ENCODE results near the gene CDV3. TPM values are rescaled to one million over a fixed set of nuclear protein-coding genes. Genes with fewer than 3 reads are reported as not detected.

CDV3 gene
- total RNA-seq, 1 experiment from 2014 or later = 176 TPM

DNA sequence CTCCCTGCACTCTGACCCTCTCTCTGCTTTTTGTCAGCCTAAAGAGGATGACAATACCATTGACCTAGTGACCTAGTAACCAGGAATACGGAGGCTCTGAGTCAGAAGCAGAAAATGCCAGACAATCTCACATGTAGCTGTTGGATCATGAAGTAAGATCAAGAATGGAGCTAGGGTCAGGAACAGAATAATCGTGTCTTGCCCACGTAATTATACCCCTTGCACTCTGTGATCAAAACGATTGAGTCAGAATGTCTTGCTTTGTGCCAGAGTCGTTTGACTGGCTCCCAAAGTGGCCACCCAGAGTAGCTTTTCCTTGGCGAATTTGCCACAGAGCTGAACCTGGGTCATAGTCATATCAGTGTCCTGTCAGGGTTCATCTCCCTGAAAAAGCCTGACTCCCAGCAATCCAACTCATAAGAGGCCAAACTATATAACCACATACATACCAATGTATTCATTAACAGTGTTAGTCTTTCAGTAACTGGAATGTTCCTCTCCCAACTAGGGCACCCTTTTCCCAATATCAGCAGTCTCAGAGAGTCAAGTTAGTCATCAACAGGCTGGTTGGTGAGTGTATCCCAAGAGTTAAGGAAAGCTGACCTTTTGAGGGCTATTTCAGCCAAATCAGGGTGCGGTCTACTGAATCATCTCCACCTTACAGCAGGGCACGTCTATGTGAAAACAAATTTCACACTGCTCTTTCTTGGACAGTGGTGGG, 5.0 kb upstream of the CDV3 start:
- peak; percentile 99 for DNase-seq (ENCODE audit: low read depth)

DNA sequence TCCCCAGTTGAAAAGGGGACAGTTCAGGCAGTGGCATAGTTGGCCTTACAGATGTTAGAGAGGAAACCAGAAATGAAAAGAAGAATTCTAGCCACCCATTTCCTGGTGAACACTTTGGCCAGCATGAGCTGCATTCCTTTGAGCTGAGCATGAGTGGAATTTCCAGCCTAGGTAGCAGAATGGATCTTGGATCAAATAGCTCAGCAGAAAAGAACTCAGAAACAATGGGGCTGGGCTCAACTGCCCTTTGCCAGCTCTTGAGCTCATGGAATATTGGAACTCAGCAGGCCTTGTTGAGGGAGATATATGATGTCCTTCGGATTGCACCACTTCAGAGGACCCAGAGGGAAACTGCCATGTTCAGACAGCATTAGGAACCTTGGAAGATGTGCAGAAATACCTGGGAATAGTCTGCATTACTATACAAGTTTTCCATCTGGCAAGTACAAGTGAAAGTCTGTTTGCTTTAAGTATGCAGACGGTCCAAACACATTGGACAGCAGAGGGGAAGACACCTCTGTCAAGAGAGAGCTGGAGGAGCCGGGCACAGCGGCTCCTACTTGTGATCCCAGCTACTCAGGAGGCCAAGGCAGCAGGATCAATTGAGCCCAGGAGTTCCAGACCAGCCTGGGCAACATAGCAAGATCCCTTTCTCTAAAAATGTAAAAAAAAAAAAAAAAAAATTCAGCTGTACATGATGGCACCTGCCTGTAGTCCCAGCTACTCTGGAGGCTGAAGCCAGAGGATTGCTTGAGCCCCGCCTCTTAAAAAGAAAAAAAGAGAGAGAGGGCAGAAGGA, 3.1 kb upstream of the CDV3 start:
- DNase-seq (ENCODE audit: low read depth) = peak; percentile 78

GRCh38 chr3:133570937-133571320, 2.6 kb upstream of the CDV3 start:
- peak; percentile 84 for DNase-seq (ENCODE audit: low read depth)

DNA sequence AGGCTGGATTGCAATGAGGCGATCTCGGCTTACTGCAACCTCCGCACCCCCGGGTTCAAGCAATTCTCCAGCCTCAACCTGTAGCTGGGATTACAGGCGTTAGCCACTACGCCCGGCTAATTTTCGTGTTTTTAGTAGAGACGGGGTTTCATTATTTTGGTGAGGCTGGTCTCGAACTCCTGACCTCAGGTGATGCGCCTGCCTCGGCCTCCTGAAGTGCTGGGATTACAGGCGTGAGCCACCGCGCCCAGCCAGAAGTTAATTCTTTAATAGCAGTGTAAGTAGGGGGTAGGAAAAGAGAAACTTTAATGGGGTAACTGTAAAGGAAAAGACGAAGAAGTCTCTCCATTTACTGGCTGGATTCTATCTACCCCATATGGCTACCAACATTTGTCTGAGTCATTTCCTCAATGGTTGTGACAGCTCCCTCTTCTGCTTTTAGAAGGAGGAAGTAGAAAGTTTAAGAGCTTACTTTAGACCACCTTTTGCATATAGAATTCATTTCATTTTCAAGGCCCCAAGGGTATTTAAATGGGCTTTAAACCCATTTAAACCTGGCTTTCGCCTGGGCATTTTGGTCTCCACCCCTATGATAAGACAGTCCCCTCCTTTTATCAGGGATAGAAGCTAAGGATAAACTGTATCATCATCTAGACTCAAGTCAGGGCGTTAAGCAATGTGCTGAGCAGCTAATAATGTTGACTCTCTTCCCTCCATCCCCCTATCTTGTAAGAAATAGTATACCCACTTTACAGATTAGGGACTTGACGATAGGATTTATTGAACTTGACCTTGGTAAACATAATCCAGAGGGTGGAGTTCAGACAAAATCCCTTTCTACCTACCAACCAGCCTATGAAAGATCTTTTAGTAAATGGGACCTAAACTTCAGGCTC, 1.1 kb upstream of the CDV3 start:
- DNase-seq (ENCODE audit: low read depth) = no peak

- DNase-seq (ENCODE audit: low read depth) = peak; percentile 100
Measured at GRCh38 chr3:133573054-133573628, 345 bp upstream of the CDV3 start.

DNA sequence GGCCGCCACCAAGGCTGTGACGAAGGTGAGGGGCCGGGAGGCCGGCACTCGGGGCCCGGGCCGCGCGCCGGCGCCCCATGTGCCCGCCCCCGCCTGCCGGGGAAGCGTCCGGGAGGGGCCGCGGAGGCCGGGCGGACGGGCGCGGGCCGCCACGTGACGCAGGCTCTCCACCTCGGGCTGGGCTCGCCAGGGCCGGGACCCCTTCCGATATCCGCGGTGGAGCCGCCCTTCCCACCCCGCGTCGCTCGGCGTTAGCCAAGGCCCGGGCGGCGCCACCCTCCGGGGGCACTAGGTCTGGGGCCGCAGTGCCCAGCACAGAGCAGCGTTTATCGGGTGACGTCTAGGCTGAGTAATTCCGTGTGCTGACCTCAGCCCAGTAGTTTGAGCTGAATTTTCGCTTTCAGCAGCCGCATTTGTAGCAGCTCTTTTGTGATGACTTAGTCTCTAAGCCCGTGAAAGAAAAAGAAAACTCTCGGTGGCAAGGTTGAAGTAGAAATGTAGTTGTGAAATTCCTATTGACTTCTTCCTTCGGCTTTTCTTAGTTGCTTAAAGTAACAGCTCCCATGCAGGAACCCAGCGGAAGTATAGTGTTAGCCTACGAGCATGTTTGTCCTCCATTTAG, 885 bp downstream of the CDV3 start:
- DNase-seq (ENCODE audit: low read depth) = peak; percentile 75

- DNase-seq (ENCODE audit: low read depth) = no peak
Measured at GRCh38 chr3:133575086-133575485, 1.6 kb downstream of the CDV3 start.

DNA sequence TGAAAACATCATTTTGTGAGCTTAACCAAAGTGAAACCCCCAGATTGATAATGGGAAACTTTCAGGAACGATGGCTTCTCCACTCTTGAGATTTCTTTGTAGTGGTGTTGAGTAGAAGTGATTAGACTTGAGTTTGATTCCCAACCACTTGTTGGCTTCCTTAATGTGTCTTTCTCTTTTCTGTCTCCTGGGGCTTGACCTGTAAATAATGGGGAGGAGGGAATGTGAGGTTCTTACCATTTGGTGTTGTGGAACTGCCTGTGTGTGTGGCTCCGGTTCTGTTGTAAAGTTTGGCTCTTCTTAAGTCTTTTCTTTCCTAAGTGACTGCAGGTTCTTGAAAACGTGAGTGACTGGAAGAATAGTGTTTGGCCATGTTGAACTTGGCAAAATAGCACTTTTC, 2.7 kb downstream of the CDV3 start:
- no peak for DNase-seq (ENCODE audit: low read depth)

DNA sequence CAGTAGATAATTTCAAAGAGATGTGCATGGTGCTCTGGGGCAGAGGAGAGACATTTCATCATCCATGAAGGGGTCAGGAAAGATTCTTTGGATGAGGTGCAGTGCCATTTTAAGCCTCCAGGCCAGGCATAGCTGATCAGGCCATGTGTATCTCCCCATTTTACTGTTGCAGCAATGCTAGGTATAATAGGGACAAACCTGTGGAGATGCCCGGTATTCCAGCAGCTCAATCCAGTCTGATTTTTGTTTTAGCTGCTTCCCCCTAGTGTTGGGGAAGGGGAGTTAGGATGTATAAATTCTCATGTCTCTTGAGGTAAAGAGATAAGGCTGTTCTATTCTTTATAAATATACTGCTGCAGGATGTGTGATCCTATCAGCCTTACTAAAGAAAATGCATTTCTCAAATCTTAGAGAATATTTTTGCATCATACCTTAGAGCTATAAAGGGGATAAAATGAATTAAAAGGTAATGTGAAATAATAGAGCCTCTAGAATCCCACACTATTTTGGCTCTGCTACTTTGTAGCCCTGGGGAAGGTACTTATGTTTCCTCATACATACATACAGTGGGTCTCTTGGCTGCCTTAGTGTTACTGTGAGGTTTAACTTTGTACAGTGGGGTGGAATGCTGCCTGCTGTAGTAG, 5.2 kb downstream of the CDV3 start:
- DNase-seq (ENCODE audit: low read depth) = peak; percentile 67

DNA sequence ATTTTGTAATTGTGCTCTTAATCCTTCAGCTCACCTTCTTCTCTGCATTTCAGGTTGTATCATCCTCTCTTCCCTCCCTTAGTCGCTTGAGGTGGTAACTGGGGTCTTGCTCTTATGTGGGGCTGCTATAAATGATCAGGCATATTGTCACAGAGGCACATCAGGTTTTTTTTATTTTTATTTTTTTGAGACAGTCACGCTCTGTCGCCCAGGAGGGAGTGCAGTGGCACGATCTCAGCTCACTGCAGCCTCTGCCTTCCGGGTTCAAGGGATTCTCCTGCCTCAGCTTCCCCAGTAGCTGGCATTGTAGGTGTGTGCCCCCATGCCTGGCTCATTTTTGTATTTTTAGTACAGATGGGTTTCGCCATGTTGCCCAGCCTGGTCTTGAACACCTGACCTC, 9.9 kb downstream of the CDV3 start:
- no peak for DNase-seq (ENCODE audit: low read depth)

GRCh38 chr3:133588035-133588434, 14.5 kb downstream of the CDV3 start:
- no peak for DNase-seq (ENCODE audit: low read depth)

GRCh38 chr3:133588784-133589465, 15.4 kb downstream of the CDV3 start:
- DNase-seq (ENCODE audit: low read depth) = no peak

- DNase-seq (ENCODE audit: low read depth) = no peak
Measured at GRCh38 chr3:133589503-133589902, 16.0 kb downstream of the CDV3 start.

GRCh38 chr3:133591271-133591742, 17.8 kb downstream of the CDV3 start:
- DNase-seq (ENCODE audit: low read depth) = peak; percentile 62

GRCh38 chr3:133592843-133593242, 19.4 kb downstream of the CDV3 start:
- no peak for DNase-seq (ENCODE audit: low read depth)

DNA sequence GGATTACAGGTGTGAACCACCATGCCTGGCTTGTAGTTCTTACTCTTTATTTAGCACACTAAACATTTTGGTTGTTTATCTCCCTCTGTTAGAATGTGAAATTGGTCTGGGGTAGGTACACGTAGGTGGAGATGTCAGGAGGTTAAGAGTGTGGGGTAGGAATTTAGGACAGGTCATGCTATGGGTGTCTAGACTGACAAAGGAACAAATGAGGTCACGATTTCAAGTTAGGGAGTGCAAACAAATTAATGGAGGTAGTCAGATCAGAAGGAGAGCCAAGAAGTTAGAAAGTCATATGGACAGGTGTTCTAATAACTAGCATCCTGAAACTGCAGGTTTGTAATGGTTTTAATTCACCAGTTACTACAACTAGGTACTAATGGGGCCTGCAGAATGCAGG, 19.8 kb downstream of the CDV3 start:
- DNase-seq (ENCODE audit: low read depth) = no peak

DNA sequence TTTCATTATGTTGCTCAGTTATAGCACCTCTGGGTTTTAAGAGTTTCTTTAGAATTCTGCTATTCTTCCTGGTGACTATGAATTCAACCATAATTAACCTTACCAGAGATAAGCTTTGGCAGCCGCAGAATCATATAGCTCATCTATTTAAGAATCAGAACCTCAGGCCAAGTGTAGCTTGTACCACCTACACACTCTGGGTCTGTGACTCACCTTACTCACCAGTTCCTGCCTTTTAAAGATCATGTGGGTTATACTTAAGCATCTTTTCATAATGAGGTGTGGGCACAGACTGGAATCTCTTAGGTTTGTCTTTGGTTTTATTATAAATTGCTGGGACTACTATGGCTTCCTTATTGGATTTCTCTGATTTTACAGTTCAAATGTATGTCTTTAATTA, 21.9 kb downstream of the CDV3 start:
- no peak for DNase-seq (ENCODE audit: low read depth)

GRCh38 chr3:133598405-133598804, 24.9 kb downstream of the CDV3 start:
- no peak for DNase-seq (ENCODE audit: low read depth)

- no peak for DNase-seq (ENCODE audit: low read depth)
Measured at GRCh38 chr3:133599280-133599679, 25.8 kb downstream of the CDV3 start.

DNA sequence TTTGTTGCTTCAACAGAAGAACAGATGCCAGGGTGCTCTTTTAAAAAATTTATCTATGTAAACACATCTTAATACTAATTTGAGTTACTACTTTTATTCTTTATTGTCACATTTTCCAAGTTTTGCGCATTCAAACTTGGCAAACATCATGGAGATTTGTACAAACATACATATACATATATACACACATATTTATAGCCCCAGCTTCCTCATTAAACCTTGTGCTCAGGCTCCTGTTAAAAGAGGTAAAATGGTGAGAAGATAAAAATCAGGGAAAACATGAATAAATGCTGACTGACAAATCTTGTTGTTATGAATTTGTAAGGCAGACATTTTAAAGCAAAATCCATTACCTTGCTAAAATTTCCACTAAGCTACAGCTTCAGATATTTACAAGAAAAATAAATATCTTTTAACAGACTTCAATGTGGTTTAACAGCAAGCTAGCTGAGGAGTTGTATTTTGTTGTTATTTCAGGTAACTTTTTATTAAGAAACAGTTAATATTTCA, 27.1 kb downstream of the CDV3 start:
- no peak for DNase-seq (ENCODE audit: low read depth)
